Prostate gland (tissue), 2 donors: ENCODE results near the gene FRYL. TPM values are rescaled to one million over a fixed set of nuclear protein-coding genes. Genes with fewer than 3 reads are reported as not detected.

ENCODE experiments used
- DNase-seq: peaks from one replicate; pipeline ENCODE4 v3.0.0-alpha.2; 2019; ENCODE audit warnings: low spot score
- H3K27ac ChIP-seq, 2 donors: fragments of 200-600 bp; sonication (generic); 2 replicates each; pipeline ENCODE4 v1.5.1; 2017 to 2019
- H3K27me3 ChIP-seq: fragments of 200-600 bp; sonication (generic); replicated peaks from 2 replicates; pipeline ENCODE4 v1.5.1; 2019; ENCODE audit not compliant: insufficient read depth
- H3K36me3 ChIP-seq, 2 donors: fragments of 200-600 bp; sonication (generic); 1 replicate in 1 of 2; 2 replicates in 1 of 2; pipeline versions ENCODE4 v1.5.1 to v1.8.1; 2017 to 2019
- H3K4me1 ChIP-seq: fragments of 200-600 bp; sonication (generic); replicated peaks from 2 replicates; pipeline ENCODE4 v1.5.1; 2019
- H3K4me3 ChIP-seq, 2 donors: fragments of 200-600 bp; sonication (generic); 2 replicates each; pipeline ENCODE4 v1.5.1; 2017 to 2019
- H3K9me3 ChIP-seq: fragments of 200-600 bp; sonication (generic); 2 replicates; pipeline ENCODE4 v1.5.1; 2017
- POLR2A ChIP-seq: fragments of 450-650 bp; IDR thresholded peaks from one replicate; pipeline ENCODE4 v1.6.1; 2016; ENCODE audit warnings: antibody characterized with exemption, mild to moderate bottlenecking
- POLR2AphosphoS5 ChIP-seq: sonication (generic); formaldehyde crosslinking; IDR thresholded peaks from one replicate; pipeline ENCODE4 v1.6.1; 2017; ENCODE audit warnings: antibody characterized with exemption
- WGBS: methylation state at CpG from one replicate; pipeline ENCODE4 v1.1.5; 2018; 5-methylcytosine and 5-hydroxymethylcytosine counted together
- intact Hi-C: fragments of 100-400 bp; cut with DNase I; formaldehyde crosslinking; loops from one replicate; pipeline ENCODE4 v1.14.2; 2022
- total RNA-seq, 2 donors: library from RNA; depleted of rRNA; stranded (reverse); fragments of >200 nt; gene quantifications; one replicate each; pipeline ENCODE4 v1.1.0, GENCODE V29; 2016
- TF ChIP-seq, protein P1 (sequence below), 4 experiments: fragments of 200-600 bp in 2 of 4; fragments of 450-650 bp in 2 of 4; sonication (generic) in 2 of 4; IDR thresholded peaks; 1 replicate in 3 of 4; 2 replicates in 1 of 4; pipeline ENCODE4 v1.5.1; 2016 to 2019; ENCODE audit warnings: antibody characterized with exemption in 4 of 4, mild to moderate bottlenecking in 2 of 4, moderate library complexity in 2 of 4

FRYL gene
- total RNA-seq, 2 donors from 2014 or later, result 40.0 to 47.6 TPM

DNA sequence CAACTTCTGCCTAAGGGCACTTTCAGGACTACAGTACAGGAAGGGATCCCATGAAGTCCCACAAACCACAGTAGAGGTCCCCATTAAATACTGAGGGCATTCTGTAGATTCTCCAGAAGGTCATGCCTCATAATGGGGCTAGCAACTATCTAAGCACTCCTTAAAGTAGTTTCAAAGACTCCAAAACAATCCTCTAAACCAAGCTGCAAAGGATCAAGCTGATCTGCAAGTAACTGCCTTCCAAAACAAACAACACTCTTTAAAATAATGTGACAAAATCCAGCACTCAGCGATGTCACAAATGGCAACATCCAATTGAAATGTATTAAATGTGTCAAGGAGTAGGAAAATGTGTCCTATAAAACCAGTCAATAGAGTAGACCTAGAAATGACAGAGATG, 118.7 kb downstream of the FRYL start:
- H3K27ac ChIP-seq, result no peak overlapping the region
- TF ChIP-seq POLR2AphosphoS5, result no peak
- TF ChIP-seq, protein P1, sequence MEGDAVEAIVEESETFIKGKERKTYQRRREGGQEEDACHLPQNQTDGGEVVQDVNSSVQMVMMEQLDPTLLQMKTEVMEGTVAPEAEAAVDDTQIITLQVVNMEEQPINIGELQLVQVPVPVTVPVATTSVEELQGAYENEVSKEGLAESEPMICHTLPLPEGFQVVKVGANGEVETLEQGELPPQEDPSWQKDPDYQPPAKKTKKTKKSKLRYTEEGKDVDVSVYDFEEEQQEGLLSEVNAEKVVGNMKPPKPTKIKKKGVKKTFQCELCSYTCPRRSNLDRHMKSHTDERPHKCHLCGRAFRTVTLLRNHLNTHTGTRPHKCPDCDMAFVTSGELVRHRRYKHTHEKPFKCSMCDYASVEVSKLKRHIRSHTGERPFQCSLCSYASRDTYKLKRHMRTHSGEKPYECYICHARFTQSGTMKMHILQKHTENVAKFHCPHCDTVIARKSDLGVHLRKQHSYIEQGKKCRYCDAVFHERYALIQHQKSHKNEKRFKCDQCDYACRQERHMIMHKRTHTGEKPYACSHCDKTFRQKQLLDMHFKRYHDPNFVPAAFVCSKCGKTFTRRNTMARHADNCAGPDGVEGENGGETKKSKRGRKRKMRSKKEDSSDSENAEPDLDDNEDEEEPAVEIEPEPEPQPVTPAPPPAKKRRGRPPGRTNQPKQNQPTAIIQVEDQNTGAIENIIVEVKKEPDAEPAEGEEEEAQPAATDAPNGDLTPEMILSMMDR (IDR thresholded peaks at IDR 0.05), result no peak
- no peak for TF ChIP-seq POLR2A
- no peak for DNase-seq
- no peak overlapping the region for H3K4me3 ChIP-seq
- WGBS, result 55% methylated on average over 1 of the region's 1 CpG
- H3K4me1 ChIP-seq, result no peaks in the 10 kb centered on the region
- no peaks in the 10 kb centered on the region for H3K27me3 ChIP-seq
- H3K9me3 ChIP-seq, result no peaks in the 10 kb centered on the region
- intact Hi-C loops, result no loop called here
- no peaks in the 10 kb centered on the region for H3K36me3 ChIP-seq

DNA sequence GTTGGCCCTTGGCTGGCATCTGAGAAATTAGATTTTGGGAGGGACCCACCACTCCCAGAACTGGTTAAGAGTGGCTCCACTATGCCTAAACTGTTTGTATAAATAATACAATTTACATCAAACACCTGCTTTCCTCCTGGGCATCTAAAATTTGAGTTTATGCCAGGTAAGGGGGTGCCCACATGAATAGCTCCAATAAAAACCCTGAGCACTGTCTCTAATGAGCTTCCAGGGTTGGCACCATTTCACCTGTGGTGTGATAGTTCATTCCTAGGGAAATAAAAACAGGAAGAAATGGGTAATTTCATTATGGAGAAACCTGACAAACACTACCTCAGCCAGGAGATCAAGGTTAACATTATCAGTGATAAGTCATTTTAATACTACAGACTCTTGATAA, 119.7 kb downstream of the FRYL start:
- Histone ChIP-seq H3K27me3 (no peaks in the 10 kb centered on the region), H3K9me3 (no peaks in the 10 kb centered on the region), H3K4me3 (no peak overlapping the region), H3K4me1 (no peaks in the 10 kb centered on the region), H3K36me3 (no peaks in the 10 kb centered on the region), H3K27ac (no peak overlapping the region)
- TF ChIP-seq POLR2A (no peak), POLR2AphosphoS5 (no peak)
- TF ChIP-seq, protein P1 (IDR thresholded peaks at IDR 0.05), result no peak
- intact Hi-C loops, result no loop called here
- no peak for DNase-seq

DNA sequence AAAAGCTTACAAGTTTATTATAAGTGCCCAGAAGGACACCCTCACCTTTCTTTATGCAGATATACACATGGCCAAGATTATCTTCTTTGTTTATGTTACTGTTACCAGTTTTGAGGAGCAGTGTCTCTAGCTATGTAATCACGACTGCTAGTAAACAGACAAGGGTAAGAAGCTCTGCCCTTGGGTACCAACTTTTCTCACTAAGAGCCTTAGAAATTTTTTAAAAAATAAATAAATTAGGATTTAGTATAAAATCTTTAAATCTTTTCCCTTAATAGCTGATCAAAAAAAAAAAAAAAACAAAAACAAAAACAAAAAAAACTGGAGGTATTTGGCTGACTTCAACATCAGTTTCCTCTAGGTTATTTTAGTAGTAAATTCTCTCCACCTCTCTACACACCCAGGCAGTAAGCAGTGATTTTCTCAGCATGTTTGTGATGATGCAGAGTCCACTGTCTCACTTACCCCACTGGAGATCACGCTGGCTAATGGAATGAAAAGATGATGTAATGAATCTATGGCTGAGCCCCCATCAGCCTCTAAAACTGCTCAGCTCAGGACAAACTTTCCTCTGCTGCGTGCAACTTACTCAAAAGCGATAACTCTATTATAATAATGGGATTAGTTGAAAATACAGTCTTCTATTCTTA, 125.9 kb downstream of the FRYL start:
- no peak overlapping the region for H3K27ac ChIP-seq
- 75% methylated on average over 4 of the region's 4 CpGs for WGBS
- TF ChIP-seq POLR2A (no peak), POLR2AphosphoS5 (no peak)
- TF ChIP-seq, protein P1 (IDR thresholded peaks at IDR 0.05), result no peak
- H3K36me3 ChIP-seq, result no peaks in the 10 kb centered on the region
- intact Hi-C loops, result no loop called here
- no peak overlapping the region for H3K4me3 ChIP-seq
- H3K9me3 ChIP-seq, result no peaks in the 10 kb centered on the region
- no peaks in the 10 kb centered on the region for H3K4me1 ChIP-seq
- no peak for DNase-seq
- H3K27me3 ChIP-seq, result no peaks in the 10 kb centered on the region

DNA sequence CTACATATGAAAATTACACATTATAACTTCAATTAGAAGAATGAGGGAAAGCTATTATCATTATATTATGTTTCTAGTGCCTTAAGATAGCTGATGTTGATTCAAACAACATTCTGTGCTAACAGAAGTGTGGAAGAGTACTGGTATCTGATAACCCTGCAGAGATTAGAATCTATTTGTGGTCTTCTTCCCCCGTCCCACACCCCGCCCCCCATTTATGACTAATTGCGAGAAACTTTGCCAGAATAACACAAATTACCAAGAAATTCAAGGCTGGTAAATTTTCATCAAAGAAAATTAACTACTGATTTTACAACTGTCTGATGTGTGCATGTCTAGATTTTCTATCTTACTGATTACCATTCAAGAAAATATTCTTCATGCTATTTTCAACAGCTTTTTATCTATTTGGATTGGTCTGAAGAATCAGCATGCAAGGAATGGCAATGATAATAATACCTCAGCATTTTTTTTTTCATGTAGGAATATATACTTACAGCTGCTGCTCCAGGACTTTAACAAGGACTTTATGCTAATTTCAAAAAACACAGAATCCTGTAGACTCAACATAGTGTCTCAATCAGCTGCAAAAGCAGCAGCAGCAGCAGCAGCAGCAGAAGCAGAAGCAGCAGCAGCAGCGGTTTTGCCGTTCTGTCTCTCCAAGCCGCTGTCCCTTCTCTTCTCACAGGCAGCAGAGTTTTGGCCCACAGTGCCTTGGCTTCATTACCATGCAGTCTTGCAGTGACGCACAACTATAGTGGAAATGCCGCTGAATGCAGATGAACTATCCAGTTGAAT, 126.7 kb downstream of the FRYL start:
- TF ChIP-seq, protein P1 (IDR thresholded peaks at IDR 0.05), result no peak
- TF ChIP-seq POLR2AphosphoS5, result no peak
- TF ChIP-seq POLR2A, result no peak
- 52% methylated on average over 8 of the region's 8 CpGs for WGBS
- no peak overlapping the region for H3K27ac ChIP-seq
- intact Hi-C loops, result no loop called here
- no peak overlapping the region for H3K4me3 ChIP-seq
- no peak for DNase-seq
- H3K27me3 ChIP-seq, result no peaks in the 10 kb centered on the region
- no peaks in the 10 kb centered on the region for H3K4me1 ChIP-seq
- no peaks in the 10 kb centered on the region for H3K36me3 ChIP-seq
- no peaks in the 10 kb centered on the region for H3K9me3 ChIP-seq

DNA sequence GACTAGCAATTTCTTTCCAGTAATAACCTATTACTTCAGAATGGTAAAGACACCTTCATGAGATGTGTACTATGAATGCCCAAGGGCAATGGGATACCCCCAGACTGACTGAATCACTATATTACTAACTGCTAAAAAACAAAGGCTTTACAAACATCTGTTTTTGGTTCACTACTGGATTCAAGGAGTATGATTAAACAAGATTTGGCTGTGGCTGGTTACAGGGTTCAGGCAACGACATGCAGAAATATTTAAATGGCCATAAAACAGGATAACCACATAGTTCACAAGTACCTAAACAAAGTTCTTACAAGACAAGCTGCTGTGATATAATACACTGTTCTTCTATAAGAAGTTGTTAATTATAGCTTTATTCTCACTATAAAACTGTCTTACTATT, 128.2 kb downstream of the FRYL start:
- Histone ChIP-seq H3K4me3 (no peak overlapping the region), H3K9me3 (no peaks in the 10 kb centered on the region), H3K27ac (no peak overlapping the region), H3K4me1 (no peaks in the 10 kb centered on the region), H3K36me3 (no peaks in the 10 kb centered on the region), H3K27me3 (no peaks in the 10 kb centered on the region)
- TF ChIP-seq POLR2AphosphoS5 (no peak), POLR2A (no peak)
- TF ChIP-seq, protein P1 (IDR thresholded peaks at IDR 0.05), result no peak
- 22% methylated on average over 1 of the region's 1 CpG for WGBS
- intact Hi-C loops, result no loop called here
- no peak for DNase-seq
